WTC11 (cell line): ENCODE results near the gene SLCO4A1. TPM values are rescaled to one million over a fixed set of nuclear protein-coding genes. Genes with fewer than 3 reads are reported as not detected.

Experiments used
- ATAC-seq: fragments of 200-7000 bp; cut with Tn5 transposase; 2 replicates; pipeline ENCODE4 v1.10.0; 2021; ENCODE audit warnings: mild to moderate bottlenecking, moderate library complexity
- CTCF ChIA-PET: fragments of 300-600 bp; sonication (Branson Sonifier 250); formaldehyde crosslinking; loops from one replicate; lab custom pipeline; 2021; ENCODE audit warnings: antibody characterized with exemption; lab: Charles Lee
- POLR2A ChIA-PET: fragments of 350-600 bp; sonication (Branson Sonifier 250); formaldehyde crosslinking; loops from one replicate; lab custom pipeline; 2021; ENCODE audit warnings: antibody characterized with exemption; lab: Charles Lee
- DNase-seq: peaks from one replicate; pipeline ENCODE4 v3.0.0; 2021; ENCODE audit warnings: low spot score
- H3K27ac Mint-ChIP-seq: 2 replicates; pipeline ENCODE4 v1.8.0; 2021; ENCODE audit warnings: mixed read lengths
- H3K27me3 Mint-ChIP-seq: 2 replicates; pipeline ENCODE4 v1.8.0; 2021; ENCODE audit warnings: low read depth, mild to moderate bottlenecking, moderate library complexity, mixed read lengths
- H3K36me3 Mint-ChIP-seq: 2 replicates; pipeline ENCODE4 v1.8.0; 2021; ENCODE audit warnings: mixed read lengths
- H3K4me1 Mint-ChIP-seq: 2 replicates; pipeline ENCODE4 v1.8.0; 2022; ENCODE audit warnings: mixed read lengths
- H3K4me3 Mint-ChIP-seq: 2 replicates; pipeline ENCODE4 v1.8.0; 2021; ENCODE audit warnings: mild to moderate bottlenecking, moderate library complexity, mixed read lengths
- H3K9me3 Mint-ChIP-seq: 2 replicates; pipeline ENCODE4 v1.8.0; 2021; ENCODE audit warnings: mixed read lengths
- AR ChIP-seq: fragments of 250-450 bp; sonication (Bioruptor Pico); IDR thresholded peaks from 2 replicates; pipeline ENCODE4 v1.9.0; 2021; ENCODE audit warnings: mild to moderate bottlenecking
- ETV6 ChIP-seq: sonication (generic); formaldehyde crosslinking; IDR thresholded peaks from 2 replicates; pipeline ENCODE4 v1.8.1; 2022; ENCODE audit warnings: mild to moderate bottlenecking, missing genetic modification reagents
- KAT7 ChIP-seq: sonication (generic); formaldehyde crosslinking; IDR thresholded peaks from 2 replicates; pipeline ENCODE4 v1.8.1; 2023; ENCODE audit warnings: missing genetic modification reagents, mild to moderate bottlenecking, borderline replicate concordance
- NFE2L1 ChIP-seq: sonication (generic); formaldehyde crosslinking; IDR thresholded peaks from 2 replicates; pipeline ENCODE4 v1.8.1; 2023; ENCODE audit warnings: missing genetic modification reagents
- OVOL2 ChIP-seq: fragments of 250-450 bp; sonication (Bioruptor Pico); IDR thresholded peaks from 2 replicates; pipeline ENCODE4 v1.9.0; 2021; ENCODE audit warnings: mild to moderate bottlenecking, borderline replicate concordance
- SOX15 ChIP-seq: fragments of 250-450 bp; sonication (Bioruptor Pico); IDR thresholded peaks from 2 replicates; pipeline ENCODE4 v1.9.0; 2021; ENCODE audit warnings: mild to moderate bottlenecking
- ZNF219 ChIP-seq: sonication (generic); formaldehyde crosslinking; IDR thresholded peaks from 2 replicates; pipeline ENCODE4 v1.8.0; 2023; ENCODE audit warnings: missing genetic modification reagents, mild to moderate bottlenecking, borderline replicate concordance
- ZNF263 ChIP-seq: sonication (generic); formaldehyde crosslinking; IDR thresholded peaks from 2 replicates; pipeline ENCODE4 v1.8.1; 2022; ENCODE audit warnings: low read depth, mild to moderate bottlenecking, moderate library complexity, missing genetic modification reagents
- ZNF317 ChIP-seq: sonication (generic); formaldehyde crosslinking; IDR thresholded peaks from 2 replicates; pipeline ENCODE4 v1.8.1; 2023; ENCODE audit warnings: low read depth, mild to moderate bottlenecking, moderate library complexity, missing genetic modification reagents, borderline replicate concordance
- ZSCAN18 ChIP-seq: fragments of 250-450 bp; sonication (Bioruptor Pico); IDR thresholded peaks from 2 replicates; pipeline ENCODE4 v2.1.2; 2022; ENCODE audit warnings: mild to moderate bottlenecking, moderate library complexity
- total RNA-seq: library from RNA; stranded (reverse); gene quantifications from 3 replicates; pipeline ENCODE4 v1.2.3, GENCODE V29; 2021
- TF ChIP-seq, protein P1 (sequence below): sonication (generic); formaldehyde crosslinking; IDR thresholded peaks from 2 replicates; pipeline ENCODE4 v1.8.1; 2023; ENCODE audit warnings: mild to moderate bottlenecking, missing genetic modification reagents, moderate library complexity
- TF ChIP-seq, protein P2 (sequence below): sonication (generic); formaldehyde crosslinking; IDR thresholded peaks from 2 replicates; pipeline ENCODE4 v1.8.0; 2023; ENCODE audit warnings: missing genetic modification reagents, mild to moderate bottlenecking, borderline replicate concordance
- TF ChIP-seq, protein P3 (sequence below): sonication (generic); formaldehyde crosslinking; IDR thresholded peaks from 2 replicates; pipeline ENCODE4 v1.8.1; 2023; ENCODE audit warnings: mild to moderate bottlenecking, missing genetic modification reagents
- TF ChIP-seq, protein P4 (sequence below): sonication (generic); formaldehyde crosslinking; IDR thresholded peaks from 2 replicates; pipeline ENCODE4 v1.8.1; 2022; ENCODE audit warnings: mild to moderate bottlenecking, missing genetic modification reagents, moderate library complexity, borderline replicate concordance

SLCO4A1 gene
- total RNA-seq, 1 experiment from 2014 or later: 19.9 TPM

- TF ChIP-seq AR (CRISPR knock-in tag): no peak
These were observed 70.3 kb downstream of the SLCO4A1 start (continued) for GRCh38 chr20:62712606-62713005.

GRCh38 chr20:62714006-62714405 is 71.7 kb downstream of the SLCO4A1 start:
- Mint-ChIP-seq H3K36me3 (no peaks in the 10 kb centered on the region), H3K27ac (no peak overlapping the region), H3K27me3 (peaks cover 29% of the 10 kb centered on the region), H3K4me1 (no peaks in the 10 kb centered on the region), H3K9me3 (no peaks in the 10 kb centered on the region), H3K4me3 (no peak overlapping the region)
- ChIA-PET POLR2A (no interaction called here), CTCF (interaction anchor here (0.6 kb wide), 1 partner anchor 37 kb away, joined by 4 read pairs; no protein-coding TSS in a partner anchor)
- ATAC-seq (no peak), DNase-seq (no peak)
- TF ChIP-seq ZSCAN18 (CRISPR knock-in tag) (no peak), SOX15 (CRISPR knock-in tag) (no peak), ZNF263 (CRISPR knock-in tag) (no peak), ZNF317 (no peak), ETV6 (no peak), KAT7 (CRISPR knock-in tag) (no peak), NFE2L1 (CRISPR knock-in tag) (no peak), ZNF219 (CRISPR knock-in tag) (no peak), OVOL2 (CRISPR knock-in tag) (no peak)
- TF ChIP-seq, protein P1, sequence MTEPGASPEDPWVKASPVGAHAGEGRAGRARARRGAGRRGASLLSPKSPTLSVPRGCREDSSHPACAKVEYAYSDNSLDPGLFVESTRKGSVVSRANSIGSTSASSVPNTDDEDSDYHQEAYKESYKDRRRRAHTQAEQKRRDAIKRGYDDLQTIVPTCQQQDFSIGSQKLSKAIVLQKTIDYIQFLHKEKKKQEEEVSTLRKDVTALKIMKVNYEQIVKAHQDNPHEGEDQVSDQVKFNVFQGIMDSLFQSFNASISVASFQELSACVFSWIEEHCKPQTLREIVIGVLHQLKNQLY (CRISPR knock-in tag): no peak
- TF ChIP-seq, protein P2, sequence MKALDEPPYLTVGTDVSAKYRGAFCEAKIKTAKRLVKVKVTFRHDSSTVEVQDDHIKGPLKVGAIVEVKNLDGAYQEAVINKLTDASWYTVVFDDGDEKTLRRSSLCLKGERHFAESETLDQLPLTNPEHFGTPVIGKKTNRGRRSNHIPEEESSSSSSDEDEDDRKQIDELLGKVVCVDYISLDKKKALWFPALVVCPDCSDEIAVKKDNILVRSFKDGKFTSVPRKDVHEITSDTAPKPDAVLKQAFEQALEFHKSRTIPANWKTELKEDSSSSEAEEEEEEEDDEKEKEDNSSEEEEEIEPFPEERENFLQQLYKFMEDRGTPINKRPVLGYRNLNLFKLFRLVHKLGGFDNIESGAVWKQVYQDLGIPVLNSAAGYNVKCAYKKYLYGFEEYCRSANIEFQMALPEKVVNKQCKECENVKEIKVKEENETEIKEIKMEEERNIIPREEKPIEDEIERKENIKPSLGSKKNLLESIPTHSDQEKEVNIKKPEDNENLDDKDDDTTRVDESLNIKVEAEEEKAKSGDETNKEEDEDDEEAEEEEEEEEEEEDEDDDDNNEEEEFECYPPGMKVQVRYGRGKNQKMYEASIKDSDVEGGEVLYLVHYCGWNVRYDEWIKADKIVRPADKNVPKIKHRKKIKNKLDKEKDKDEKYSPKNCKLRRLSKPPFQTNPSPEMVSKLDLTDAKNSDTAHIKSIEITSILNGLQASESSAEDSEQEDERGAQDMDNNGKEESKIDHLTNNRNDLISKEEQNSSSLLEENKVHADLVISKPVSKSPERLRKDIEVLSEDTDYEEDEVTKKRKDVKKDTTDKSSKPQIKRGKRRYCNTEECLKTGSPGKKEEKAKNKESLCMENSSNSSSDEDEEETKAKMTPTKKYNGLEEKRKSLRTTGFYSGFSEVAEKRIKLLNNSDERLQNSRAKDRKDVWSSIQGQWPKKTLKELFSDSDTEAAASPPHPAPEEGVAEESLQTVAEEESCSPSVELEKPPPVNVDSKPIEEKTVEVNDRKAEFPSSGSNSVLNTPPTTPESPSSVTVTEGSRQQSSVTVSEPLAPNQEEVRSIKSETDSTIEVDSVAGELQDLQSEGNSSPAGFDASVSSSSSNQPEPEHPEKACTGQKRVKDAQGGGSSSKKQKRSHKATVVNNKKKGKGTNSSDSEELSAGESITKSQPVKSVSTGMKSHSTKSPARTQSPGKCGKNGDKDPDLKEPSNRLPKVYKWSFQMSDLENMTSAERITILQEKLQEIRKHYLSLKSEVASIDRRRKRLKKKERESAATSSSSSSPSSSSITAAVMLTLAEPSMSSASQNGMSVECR (CRISPR knock-in tag): no peak
- TF ChIP-seq, protein P3, sequence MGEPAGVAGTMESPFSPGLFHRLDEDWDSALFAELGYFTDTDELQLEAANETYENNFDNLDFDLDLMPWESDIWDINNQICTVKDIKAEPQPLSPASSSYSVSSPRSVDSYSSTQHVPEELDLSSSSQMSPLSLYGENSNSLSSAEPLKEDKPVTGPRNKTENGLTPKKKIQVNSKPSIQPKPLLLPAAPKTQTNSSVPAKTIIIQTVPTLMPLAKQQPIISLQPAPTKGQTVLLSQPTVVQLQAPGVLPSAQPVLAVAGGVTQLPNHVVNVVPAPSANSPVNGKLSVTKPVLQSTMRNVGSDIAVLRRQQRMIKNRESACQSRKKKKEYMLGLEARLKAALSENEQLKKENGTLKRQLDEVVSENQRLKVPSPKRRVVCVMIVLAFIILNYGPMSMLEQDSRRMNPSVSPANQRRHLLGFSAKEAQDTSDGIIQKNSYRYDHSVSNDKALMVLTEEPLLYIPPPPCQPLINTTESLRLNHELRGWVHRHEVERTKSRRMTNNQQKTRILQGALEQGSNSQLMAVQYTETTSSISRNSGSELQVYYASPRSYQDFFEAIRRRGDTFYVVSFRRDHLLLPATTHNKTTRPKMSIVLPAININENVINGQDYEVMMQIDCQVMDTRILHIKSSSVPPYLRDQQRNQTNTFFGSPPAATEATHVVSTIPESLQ (CRISPR knock-in tag): no peak
- TF ChIP-seq, protein P4, sequence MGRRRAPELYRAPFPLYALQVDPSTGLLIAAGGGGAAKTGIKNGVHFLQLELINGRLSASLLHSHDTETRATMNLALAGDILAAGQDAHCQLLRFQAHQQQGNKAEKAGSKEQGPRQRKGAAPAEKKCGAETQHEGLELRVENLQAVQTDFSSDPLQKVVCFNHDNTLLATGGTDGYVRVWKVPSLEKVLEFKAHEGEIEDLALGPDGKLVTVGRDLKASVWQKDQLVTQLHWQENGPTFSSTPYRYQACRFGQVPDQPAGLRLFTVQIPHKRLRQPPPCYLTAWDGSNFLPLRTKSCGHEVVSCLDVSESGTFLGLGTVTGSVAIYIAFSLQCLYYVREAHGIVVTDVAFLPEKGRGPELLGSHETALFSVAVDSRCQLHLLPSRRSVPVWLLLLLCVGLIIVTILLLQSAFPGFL (CRISPR knock-in tag): no peak
